H1 (cell line): ENCODE data around the gene EFCAB13. TPM values are rescaled to one million over a fixed set of nuclear protein-coding genes. Genes with fewer than 3 reads are reported as not detected.
"Not testable (repeated sequence)": the region's sequence is repeated elsewhere in the genome, so short reads cannot be mapped to it uniquely, and the experiment has no call there.

Experiments
- CTCF ChIA-PET: fragments of 300-600 bp; sonication (Branson Sonifier 250); formaldehyde crosslinking; loops from one replicate; lab custom pipeline; 2021; ENCODE audit not compliant: partially characterized antibody; lab: Charles Lee
- POLR2A ChIA-PET: fragments of 300-600 bp; sonication (Branson Sonifier 250); formaldehyde crosslinking; loops from one replicate; lab custom pipeline; 2021; ENCODE audit warnings: inconsistent platforms; ENCODE audit not compliant: partially characterized antibody; lab: Charles Lee
- DNase-seq, 2 experiments: peaks; one replicate each; pipeline versions ENCODE4 v3.0.0 to v3.0.0-alpha.2; 2010 to 2022; ENCODE audit warnings: low spot score in 2 of 2, low read depth in 1 of 2, mixed read lengths in 1 of 2
- FAIRE-seq: peaks from 2 replicates; lab custom pipeline; 2011; peaks lifted over from hg19 to GRCh38; lab: Jason Lieb, UNC
- H2AFZ ChIP-seq: 2 replicates; pipeline ENCODE4 v1.8.1; 2012; ENCODE audit warnings: low read length, inconsistent platforms
- H2AK5ac ChIP-seq: 2 replicates; pipeline ENCODE4 v1.6.1; 2013; ENCODE audit warnings: low read depth, low read length
- H2BK120ac ChIP-seq: replicated peaks from 2 replicates; pipeline ENCODE3; 2013; ENCODE audit warnings: low read depth, low read length, inconsistent platforms
- H2BK12ac ChIP-seq: 2 replicates; pipeline ENCODE4 v1.6.1; 2013; ENCODE audit warnings: low read depth, low read length
- H2BK15ac ChIP-seq: 2 replicates; pipeline ENCODE4 v1.6.1; 2013; ENCODE audit warnings: low read length
- H2BK20ac ChIP-seq: 2 replicates; pipeline ENCODE4 v1.6.1; 2013; ENCODE audit warnings: low read length
- H2BK5ac ChIP-seq: 2 replicates; pipeline ENCODE4 v1.6.1; 2013; ENCODE audit warnings: low read depth, low read length
- H3K14ac ChIP-seq: 2 replicates; pipeline ENCODE4 v1.6.1; 2013; ENCODE audit warnings: inconsistent platforms; ENCODE audit not compliant: insufficient read length
- H3K18ac ChIP-seq: 2 replicates; pipeline ENCODE4 v1.6.1; 2013; ENCODE audit warnings: low read length; ENCODE audit errors: extremely low read depth
- H3K23ac ChIP-seq: 2 replicates; pipeline ENCODE4 v1.6.1; 2013; ENCODE audit warnings: inconsistent platforms; ENCODE audit not compliant: insufficient read length
- H3K23me2 ChIP-seq: 2 replicates; pipeline ENCODE4 v1.6.1; 2013; ENCODE audit warnings: low read depth, low read length
- H3K27ac ChIP-seq: 2 replicates; pipeline ENCODE4 v1.6.1; 2011; ENCODE audit warnings: low read depth, low read length, inconsistent platforms
- H3K27me3 ChIP-seq, 4 experiments: replicated peaks in 1 of 4; 1 replicate in 1 of 4; 2 replicates in 3 of 4; pipeline versions ENCODE4 v1.6.1 to v1.8.1; 2011 to 2013; ENCODE audit warnings: low read length in 3 of 4, mild to moderate bottlenecking in 3 of 4, inconsistent platforms in 2 of 4, mixed read lengths in 2 of 4, moderate library complexity in 1 of 4; ENCODE audit not compliant: control insufficient read depth in 3 of 4, insufficient read depth in 3 of 4; ENCODE audit errors: extremely low read depth in 1 of 4
- H3K36me3 ChIP-seq, 4 experiments: 2 replicates each; pipeline versions ENCODE4 v1.6.1 to v1.8.1; 2011 to 2013; ENCODE audit warnings: mild to moderate bottlenecking in 4 of 4, low read length in 3 of 4, moderate library complexity in 2 of 4, control low read depth in 1 of 4, inconsistent platforms in 1 of 4; ENCODE audit not compliant: insufficient read depth in 4 of 4, control insufficient read depth in 2 of 4
- H3K4ac ChIP-seq: replicated peaks from 2 replicates; pipeline ENCODE3; 2013; ENCODE audit warnings: low read length, low read depth, mixed read lengths, inconsistent platforms; ENCODE audit not compliant: insufficient read length
- H3K4me1 ChIP-seq, 4 experiments: replicated peaks in 1 of 4; 1 replicate in 1 of 4; 2 replicates in 3 of 4; pipeline versions ENCODE4 v1.6.1 to v1.8.1; 2011 to 2013; ENCODE audit warnings: low read length in 3 of 4, inconsistent platforms in 2 of 4, mixed read lengths in 1 of 4; ENCODE audit not compliant: insufficient read depth in 4 of 4, control insufficient read depth in 3 of 4
- H3K4me2 ChIP-seq, 2 experiments: 2 replicates each; pipeline versions ENCODE4 v1.6.1 to v1.8.1; 2011 to 2013; ENCODE audit warnings: low read depth in 2 of 2, low read length in 2 of 2, control low read depth in 1 of 2, inconsistent platforms in 1 of 2, mild to moderate bottlenecking in 1 of 2; ENCODE audit not compliant: insufficient read depth in 1 of 2
- H3K4me3 ChIP-seq, 4 experiments: fragments of 200-600, 300-600 bp in 1 of 4; sonication (generic), shearing (Covaris generic), sonication (Bioruptor Twin) in 1 of 4; 2 replicates each; pipeline versions ENCODE4 v1.5.1 to v1.8.1; 2011 to 2016; ENCODE audit warnings: low read length in 4 of 4, low read depth in 3 of 4, control low read depth in 2 of 4, inconsistent platforms in 2 of 4, mild to moderate bottlenecking in 2 of 4, mixed read lengths in 1 of 4, moderate library complexity in 1 of 4; ENCODE audit not compliant: insufficient read depth in 2 of 4; ENCODE audit errors: extremely low read depth in 1 of 4
- H3K56ac ChIP-seq: replicated peaks from 2 replicates; pipeline ENCODE3; 2013; ENCODE audit warnings: low read depth, mild to moderate bottlenecking, mixed read lengths, low read length, inconsistent platforms; ENCODE audit not compliant: insufficient read length
- H3K79me1 ChIP-seq: 2 replicates; pipeline ENCODE4 v1.6.1; 2013; ENCODE audit warnings: low read depth, low read length, control low read depth
- H3K79me2 ChIP-seq, 2 experiments: 2 replicates each; pipeline versions ENCODE4 v1.6.1 to v1.8.1; 2012 to 2013; ENCODE audit warnings: low read length in 2 of 2, mild to moderate bottlenecking in 2 of 2, inconsistent platforms in 1 of 2; ENCODE audit not compliant: insufficient read depth in 2 of 2, control insufficient read depth in 1 of 2
- H3K9ac ChIP-seq, 4 experiments: replicated peaks in 1 of 4; 1 replicate in 1 of 4; 2 replicates in 3 of 4; pipeline versions ENCODE4 v1.6.1 to v1.8.1; 2011 to 2013; ENCODE audit warnings: low read depth in 3 of 4, low read length in 3 of 4, control low read depth in 2 of 4, mild to moderate bottlenecking in 2 of 4, moderate library complexity in 2 of 4, inconsistent platforms in 1 of 4; ENCODE audit errors: extremely low read depth in 1 of 4
- H3K9me3 ChIP-seq, 2 experiments: 2 replicates each; pipeline versions ENCODE4 v1.6.1 to v1.8.1; 2012 to 2013; ENCODE audit warnings: mild to moderate bottlenecking in 2 of 2, moderate library complexity in 2 of 2, control low read depth in 1 of 2, inconsistent platforms in 1 of 2, low read depth in 1 of 2, low read length in 1 of 2, mixed read lengths in 1 of 2; ENCODE audit not compliant: insufficient read depth in 2 of 2
- H4K20me1 ChIP-seq, 2 experiments: replicated peaks in 1 of 2; 2 replicates each; pipeline versions ENCODE3 to v1.8.1; 2011 to 2013; ENCODE audit warnings: inconsistent platforms in 2 of 2, low read length in 2 of 2, mild to moderate bottlenecking in 1 of 2; ENCODE audit not compliant: insufficient read depth in 2 of 2, control insufficient read depth in 1 of 2
- H4K5ac ChIP-seq: 2 replicates; pipeline ENCODE4 v1.6.1; 2013; ENCODE audit warnings: low read length, low read depth, mixed read lengths, inconsistent platforms; ENCODE audit not compliant: insufficient read length
- H4K8ac ChIP-seq: 2 replicates; pipeline ENCODE4 v1.8.0; 2013; ENCODE audit warnings: mild to moderate bottlenecking, moderate library complexity, low read length, inconsistent platforms; ENCODE audit not compliant: insufficient read depth; ENCODE audit errors: extremely low read depth
- H4K91ac ChIP-seq: replicated peaks from 2 replicates; pipeline ENCODE3; 2013; ENCODE audit warnings: low read length, mixed read lengths, inconsistent platforms; ENCODE audit not compliant: insufficient read length
- WGBS, 2 experiments: shearing (Covaris generic) in 1 of 2; methylation state at CpG; one replicate each; pipeline versions ENCODE4 v1.1.6 to v1.1.7; 2013 to 2015; ENCODE audit warnings: low lambda C conversion rate in 2 of 2, mixed read lengths in 2 of 2, inconsistent platforms in 1 of 2, low coverage in 1 of 2, missing lambda C conversion rate in 1 of 2; ENCODE audit not compliant: insufficient replicate concordance in 2 of 2, insufficient coverage in 1 of 2, insufficient read length in 1 of 2; ENCODE audit errors: extremely low coverage in 1 of 2, missing lambda C conversion rate in 1 of 2; 5-methylcytosine and 5-hydroxymethylcytosine counted together
- polyA plus RNA-seq, 7 experiments: library from polyadenylated mRNA; depleted of rRNA in 3 of 7; stranded (reverse) in 5 of 7; unstranded in 2 of 7; fragments of >200 nt in 5 of 7; fragments of 200-250 nt in 2 of 7; gene quantifications; 1 replicate in 5 of 7; 2 replicates in 1 of 7; 4 replicates in 1 of 7; pipeline versions ENCODE4 v1.2.1 to v1.2.3, GENCODE V29; 2011 to 2013; ENCODE audit warnings: missing spikeins in 2 of 7, mixed read lengths in 2 of 7
- total RNA-seq: library from RNA; stranded (reverse); fragmentation: NEBNext Ultra II Directional; extraction: Animal tissue kit (Norgen Biotek cat#: 25700); gene quantifications from 2 replicates; pipeline ENCODE4 v1.2.1, GENCODE V29; 2021

EFCAB13 gene
- total and polyA plus RNA-seq, 2 of the 8 experiments (the other 6 are each of a cell fraction or from before 2014, with no cell fraction given), result 0.12 to 2.0 TPM

DNA sequence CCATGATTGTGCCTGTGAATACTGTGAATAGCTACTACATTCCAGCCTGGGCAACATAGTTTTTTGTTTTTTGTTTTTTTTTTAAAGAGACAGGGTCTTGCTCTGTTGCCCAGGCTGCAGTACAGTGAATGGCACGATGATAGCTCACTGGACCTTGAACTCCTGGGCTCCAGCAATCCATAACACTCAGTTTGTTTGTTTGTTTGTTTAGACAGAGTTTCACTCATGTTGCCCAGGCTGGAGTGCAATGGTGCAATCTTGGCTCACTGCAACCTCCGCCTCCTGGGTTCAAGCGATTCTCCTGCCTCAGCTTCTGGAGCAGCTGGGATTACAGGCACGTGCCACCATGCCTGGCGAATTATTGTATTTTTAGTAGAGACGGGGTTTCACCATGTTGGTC, 148.3 kb downstream of the EFCAB13 start:
- H4K91ac ChIP-seq, CTCF ChIA-PET, H3K4ac ChIP-seq, H4K5ac ChIP-seq, H3K23me2 ChIP-seq, H2AFZ ChIP-seq, H3K9ac ChIP-seq, H3K9me3 ChIP-seq, H2BK5ac ChIP-seq, H4K20me1 ChIP-seq, H3K79me2 ChIP-seq, H2BK12ac ChIP-seq, H2BK15ac ChIP-seq, FAIRE-seq, H3K79me1 ChIP-seq, H2BK20ac ChIP-seq, H3K18ac ChIP-seq, H3K4me1 ChIP-seq, H3K23ac ChIP-seq, H3K4me2 ChIP-seq, H4K8ac ChIP-seq, DNase-seq, H3K56ac ChIP-seq, H2AK5ac ChIP-seq, H3K27me3 ChIP-seq, H2BK120ac ChIP-seq, H3K14ac ChIP-seq, POLR2A ChIA-PET, H3K27ac ChIP-seq, H3K4me3 ChIP-seq: not testable (repeated sequence)
- 86% methylated on average over 6 of the region's 6 CpGs; no CpG with 5 or more reads in 1 of the 2 experiments for WGBS, 2 experiments
- H3K36me3 ChIP-seq, result peaks cover 0 to 12% (median 7%) of the 10 kb centered on the region in 4 experiments; a peak in 3 of 8 replicates

Other genes starting within 250 kb of the EFCAB13 start
- 87.5 and 93.7 TPM in 2 replicates for gene CDC27, start 134.7 kb upstream of the EFCAB13 start, total RNA-seq
- gene CDC27, start 134.7 kb upstream of the EFCAB13 start, polyA plus RNA-seq (2011; rRNA removed), result 26.0 and 41.9 TPM in 2 replicates
- gene MYL4, start 114.6 kb upstream of the EFCAB13 start, total RNA-seq, result not detected in 2 replicates
- gene MYL4, start 114.6 kb upstream of the EFCAB13 start, polyA plus RNA-seq (2011; rRNA removed), result 0.12 and 0.13 TPM in 2 replicates
- 0.09 TPM in 1 of 2 replicates, not detected in the other for gene ITGB3, start 70.1 kb upstream of the EFCAB13 start, total RNA-seq
- gene ITGB3, start 70.1 kb upstream of the EFCAB13 start, polyA plus RNA-seq (2011; rRNA removed), result 0.08 and 0.09 TPM in 2 replicates
- gene NPEPPS, start 207.2 kb downstream of the EFCAB13 start, total RNA-seq, result 113 and 118 TPM in 2 replicates
- 53.6 and 56.5 TPM in 2 replicates for gene NPEPPS, start 207.2 kb downstream of the EFCAB13 start, polyA plus RNA-seq (2011; rRNA removed)